Measurements from ENCODE around the gene CHN2.

Gene CHN2

DNA sequence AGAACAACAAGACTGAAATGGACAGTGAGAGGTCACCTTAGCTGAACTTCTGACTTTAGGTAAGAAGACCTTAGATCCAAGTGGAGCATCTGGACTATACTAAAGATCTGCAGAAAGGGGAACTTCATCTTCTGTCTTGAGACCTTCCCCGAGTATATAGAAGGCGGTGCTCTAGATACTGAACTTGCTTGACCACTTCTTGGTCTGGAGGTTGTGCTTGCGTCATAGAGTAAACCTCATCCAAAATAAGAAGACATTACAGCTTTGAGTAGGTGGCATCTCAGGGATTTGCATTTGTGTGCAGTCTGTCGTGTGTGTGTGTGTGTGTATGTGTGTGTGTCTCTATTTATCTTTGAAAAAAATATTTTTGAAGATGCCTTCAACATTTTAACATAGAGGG lies 157.5 kb downstream of the CHN2 start:
- DNase-seq (ENCODE audit: low read depth): no peak
- H3K4me3 ChIP-seq (ENCODE audit: low read length): no peak overlapping the region
- TF ChIP-seq, protein P1, sequence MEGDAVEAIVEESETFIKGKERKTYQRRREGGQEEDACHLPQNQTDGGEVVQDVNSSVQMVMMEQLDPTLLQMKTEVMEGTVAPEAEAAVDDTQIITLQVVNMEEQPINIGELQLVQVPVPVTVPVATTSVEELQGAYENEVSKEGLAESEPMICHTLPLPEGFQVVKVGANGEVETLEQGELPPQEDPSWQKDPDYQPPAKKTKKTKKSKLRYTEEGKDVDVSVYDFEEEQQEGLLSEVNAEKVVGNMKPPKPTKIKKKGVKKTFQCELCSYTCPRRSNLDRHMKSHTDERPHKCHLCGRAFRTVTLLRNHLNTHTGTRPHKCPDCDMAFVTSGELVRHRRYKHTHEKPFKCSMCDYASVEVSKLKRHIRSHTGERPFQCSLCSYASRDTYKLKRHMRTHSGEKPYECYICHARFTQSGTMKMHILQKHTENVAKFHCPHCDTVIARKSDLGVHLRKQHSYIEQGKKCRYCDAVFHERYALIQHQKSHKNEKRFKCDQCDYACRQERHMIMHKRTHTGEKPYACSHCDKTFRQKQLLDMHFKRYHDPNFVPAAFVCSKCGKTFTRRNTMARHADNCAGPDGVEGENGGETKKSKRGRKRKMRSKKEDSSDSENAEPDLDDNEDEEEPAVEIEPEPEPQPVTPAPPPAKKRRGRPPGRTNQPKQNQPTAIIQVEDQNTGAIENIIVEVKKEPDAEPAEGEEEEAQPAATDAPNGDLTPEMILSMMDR (conservative IDR thresholded peaks at IDR 0.05; ENCODE audit: low read depth, low read length): no peak

DNA sequence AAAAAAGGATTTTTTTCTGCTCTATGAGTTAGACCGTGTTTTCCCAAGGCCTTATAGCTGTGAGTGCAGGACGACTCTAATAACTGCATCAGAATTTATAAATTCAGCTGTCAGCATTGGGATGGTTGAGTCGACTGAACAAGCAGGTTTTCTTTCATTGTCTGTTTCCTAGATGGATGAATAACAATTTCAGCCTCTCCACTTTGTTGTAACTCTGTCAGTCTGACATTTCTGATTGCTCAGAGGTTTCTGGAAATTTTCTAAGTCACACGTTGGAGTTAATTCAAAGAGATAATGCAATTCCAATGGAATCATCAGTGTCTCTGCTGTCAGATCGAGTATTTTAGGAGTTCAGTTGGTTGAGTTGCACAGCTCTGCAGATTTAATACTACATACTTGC lies 159.2 kb downstream of the CHN2 start:
- no peak for DNase-seq (ENCODE audit: low read depth)
- TF ChIP-seq, protein P1 (conservative IDR thresholded peaks at IDR 0.05; ENCODE audit: low read depth, low read length): no peak
- H3K4me3 ChIP-seq (ENCODE audit: low read length): no peak overlapping the region

DNA sequence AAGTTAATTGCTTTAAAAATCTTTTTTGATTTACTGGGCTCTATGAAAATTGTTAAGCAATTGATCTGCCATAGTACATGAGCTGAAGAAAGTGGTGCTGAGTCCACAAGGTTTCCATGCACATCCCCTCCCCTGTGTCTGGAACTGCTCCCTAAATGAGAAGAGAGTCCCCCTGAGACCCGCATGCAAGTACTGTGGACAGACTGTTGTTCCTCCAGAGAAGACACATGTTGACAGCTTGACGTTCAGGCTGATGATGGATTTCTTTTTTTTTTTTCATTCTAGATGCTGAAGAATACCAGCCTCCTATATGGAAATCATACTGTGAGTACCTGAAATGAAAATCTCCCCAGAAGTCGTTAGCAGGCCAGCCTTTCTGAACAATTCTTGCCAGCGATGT lies 159.8 kb downstream of the CHN2 start:
- no peak overlapping the region for H3K4me3 ChIP-seq (ENCODE audit: low read length)
- TF ChIP-seq, protein P1 (conservative IDR thresholded peaks at IDR 0.05; ENCODE audit: low read depth, low read length): no peak
- no peak for DNase-seq (ENCODE audit: low read depth)

DNA sequence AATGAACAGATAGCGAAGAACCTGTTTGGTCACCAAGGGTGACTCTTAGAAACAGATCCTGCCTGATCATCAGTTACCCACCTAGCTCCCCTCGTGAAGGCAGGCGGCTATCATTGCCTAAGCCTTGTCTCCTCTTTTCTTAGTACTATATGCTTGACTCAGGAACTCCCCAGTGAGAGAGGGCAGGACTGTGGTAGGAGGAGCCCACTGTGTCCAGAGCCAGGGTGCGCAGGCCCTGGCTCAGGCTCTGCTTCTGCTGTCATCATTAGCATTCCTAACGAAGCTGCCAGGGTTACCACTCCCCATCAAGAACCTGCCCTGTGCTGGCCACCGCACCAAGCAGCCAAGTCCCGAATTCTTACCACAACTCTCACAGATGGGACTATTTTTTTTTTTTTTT lies 160.8 kb downstream of the CHN2 start:
- no peak for DNase-seq (ENCODE audit: low read depth)

DNA sequence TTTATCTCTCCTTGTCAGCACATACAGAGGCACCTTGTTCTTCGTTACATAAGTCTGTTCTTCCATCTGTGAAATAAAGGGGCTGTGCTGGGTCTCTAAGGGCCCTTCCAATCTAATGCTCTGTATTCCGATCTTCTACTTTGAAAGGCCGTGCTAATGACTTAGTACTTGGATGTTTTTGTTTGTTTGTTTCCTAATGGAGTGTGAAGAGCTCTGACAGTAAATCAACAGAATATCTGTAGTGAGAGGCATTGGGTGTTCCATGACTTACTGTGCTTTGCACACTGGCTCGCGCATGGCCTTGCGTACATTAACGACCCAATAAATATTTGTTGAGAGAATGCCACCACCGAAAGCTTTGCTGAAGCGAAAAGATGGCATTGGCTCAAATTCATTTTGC lies 162.1 kb downstream of the CHN2 start:
- no peak for DNase-seq (ENCODE audit: low read depth)
- H3K4me3 ChIP-seq (ENCODE audit: low read length): no peak overlapping the region
- TF ChIP-seq, protein P1 (conservative IDR thresholded peaks at IDR 0.05; ENCODE audit: low read depth, low read length): no peak

More for the DNA sequence above, 160.8 kb downstream of the CHN2 start:
- no peak overlapping the region for H3K4me3 ChIP-seq (ENCODE audit: low read length)
- TF ChIP-seq, protein P1 (conservative IDR thresholded peaks at IDR 0.05; ENCODE audit: low read depth, low read length): no peak

DNA sequence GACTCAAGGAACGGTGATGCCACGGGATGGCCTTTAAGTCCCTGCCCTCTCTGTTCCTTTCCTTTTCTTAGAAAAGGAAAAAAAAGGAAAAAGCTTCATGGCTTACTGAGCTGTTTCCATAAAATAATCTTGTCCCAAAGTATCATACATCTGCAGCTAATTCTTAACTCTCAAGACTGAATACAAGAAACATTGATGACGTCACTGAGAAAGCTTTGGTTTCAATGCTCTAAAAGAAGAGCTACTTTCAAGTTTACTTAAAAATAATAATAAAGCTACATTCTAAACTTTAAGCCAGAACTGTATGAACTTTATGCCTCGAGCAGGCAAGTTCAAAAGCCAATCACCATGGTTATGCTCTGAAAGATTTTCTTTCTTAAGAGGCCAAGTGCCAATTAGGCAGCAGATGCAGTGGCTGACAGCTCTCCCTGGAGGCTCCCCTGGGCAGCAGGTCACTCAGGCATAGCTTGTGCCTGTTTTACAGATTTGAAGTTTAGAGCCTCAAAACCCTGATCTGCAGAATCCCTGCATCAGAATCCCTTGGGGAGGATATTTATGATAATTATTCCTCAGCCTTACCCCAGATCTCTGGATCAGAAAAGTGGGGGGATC lies 165.0 kb downstream of the CHN2 start:
- no peak for DNase-seq (ENCODE audit: low read depth)
- TF ChIP-seq, protein P1 (conservative IDR thresholded peaks at IDR 0.05; ENCODE audit: low read depth, low read length): no peak

More for the DNA sequence above, 165.0 kb downstream of the CHN2 start:
- no peak overlapping the region for H3K4me3 ChIP-seq (ENCODE audit: low read length)
